K562 (cell line): ENCODE measurements around the gene COPS6. TPM values are rescaled to one million over a fixed set of nuclear protein-coding genes. Genes with fewer than 3 reads are reported as not detected.

Experiments used
- ARID4B ChIP-seq: sonication (generic); formaldehyde crosslinking; IDR thresholded peaks from 2 replicates; pipeline ENCODE4 v1.8.0; 2022; ENCODE audit warnings: mild to moderate bottlenecking, missing genetic modification reagents
- ESRRB ChIP-seq: fragments of 250-450 bp; sonication (Bioruptor Pico); IDR thresholded peaks from 2 replicates; pipeline ENCODE4 v1.5.0; 2020; ENCODE audit warnings: mild to moderate bottlenecking, moderate library complexity, borderline replicate concordance
- FOXA3 ChIP-seq, 2 experiments: fragments of 450-650 bp in 1 of 2; sonication (generic) in 1 of 2; formaldehyde crosslinking; IDR thresholded peaks in 1 of 2; conservative IDR thresholded peaks in 1 of 2; 2 replicates each; pipeline versions ENCODE4 v1.4.0 to v1.8.0; 2020 to 2022; ENCODE audit warnings: mild to moderate bottlenecking in 2 of 2, missing genetic modification reagents in 1 of 2
- GTF2E2 ChIP-seq: fragments of 200-800 bp; sonication (Bioruptor generic); IDR thresholded peaks from 2 replicates; pipeline ENCODE4 v1.6.1; 2016; ENCODE audit warnings: missing genetic modification characterization, missing compliant biosample characterization
- HNRNPLL ChIP-seq: fragments of 200-400 bp; formaldehyde crosslinking; IDR thresholded peaks from 2 replicates; pipeline ENCODE4 v1.6.1; 2017; ENCODE audit warnings: low read length, low read depth, mild to moderate bottlenecking; ENCODE audit not compliant: poor library complexity, severe bottlenecking
- L3MBTL2 ChIP-seq: fragments of 450-650 bp; IDR thresholded peaks from 2 replicates; pipeline ENCODE4 v1.6.1; 2016; ENCODE audit warnings: mild to moderate bottlenecking, moderate library complexity
- NCOA6 ChIP-seq: fragments of 450-650 bp; IDR thresholded peaks from 2 replicates; pipeline ENCODE4 v1.6.1; 2017; ENCODE audit warnings: mild to moderate bottlenecking
- NCOR1 ChIP-seq: fragments of 450-650 bp; IDR thresholded peaks from 2 replicates; pipeline ENCODE4 v1.6.1; 2016; ENCODE audit warnings: mild to moderate bottlenecking, moderate library complexity
- POLR3A ChIP-seq: IDR thresholded peaks from 2 replicates; pipeline ENCODE4 v1.6.1; 2011; ENCODE audit warnings: borderline replicate concordance, mild to moderate bottlenecking, moderate library complexity; ENCODE audit not compliant: insufficient read length, insufficient read depth; ENCODE audit errors: extremely low read depth
- POLR3G ChIP-seq: IDR thresholded peaks from 2 replicates; pipeline ENCODE4 v1.6.1; 2011; ENCODE audit not compliant: insufficient read length, insufficient replicate concordance; ENCODE audit errors: extremely low read depth
- PREB ChIP-seq: sonication (generic); formaldehyde crosslinking; IDR thresholded peaks from 2 replicates; pipeline ENCODE4 v1.8.1; 2023; ENCODE audit warnings: mild to moderate bottlenecking, missing genetic modification reagents
- SMARCB1 ChIP-seq: IDR thresholded peaks from 2 replicates; pipeline ENCODE4 v1.6.1; 2011; ENCODE audit warnings: improper control_type of control experiment, low read depth; ENCODE audit not compliant: insufficient read length
- SREBF1 ChIP-seq: fragments of 150-350 bp; IDR thresholded peaks from 2 replicates; pipeline ENCODE4 v1.6.1; 2014; ENCODE audit warnings: antibody characterized with exemption, low read depth, low read length, borderline replicate concordance
- ZBED1 ChIP-seq: IDR thresholded peaks from 2 replicates; pipeline ENCODE4 v1.6.1; 2014
- ZNF146 ChIP-seq: IDR thresholded peaks from one replicate; pipeline ENCODE4 v1.6.1; 2018; ENCODE audit warnings: missing compliant biosample characterization; ENCODE audit not compliant: unreplicated experiment
- ZNF217 ChIP-seq: sonication (generic); formaldehyde crosslinking; IDR thresholded peaks from 2 replicates; pipeline ENCODE4 v1.8.0; 2022; ENCODE audit warnings: mild to moderate bottlenecking, missing genetic modification reagents
- ZNF263 ChIP-seq: sonication (generic); formaldehyde crosslinking; IDR thresholded peaks from 2 replicates; pipeline ENCODE4 v1.8.0; 2022; ENCODE audit warnings: mild to moderate bottlenecking, missing genetic modification reagents, borderline replicate concordance
- ZNF583 ChIP-seq: fragments of 250-450 bp; sonication (Bioruptor Pico); IDR thresholded peaks from 2 replicates; pipeline ENCODE4 v1.4.0; 2020
- polyA plus RNA-seq, 8 experiments: library from polyadenylated mRNA; depleted of rRNA in 4 of 8; stranded (reverse) in 5 of 8; unstranded in 3 of 8; fragments of >200 nt; fragmentation: Nextera tagmentation in 2 of 8; fragmentation: Illumina TruSeq in 1 of 8; extraction: Ambion mirVana in 2 of 8; extraction: Trizol in 1 of 8; gene quantifications; 2 replicates each; pipeline versions ENCODE4 v1.2.1 to v1.2.3, GENCODE V29; 2011 to 2014; ENCODE audit warnings: inconsistent platforms in 1 of 8, missing spikeins in 1 of 8
- total RNA-seq, 7 experiments: library from RNA; depleted of rRNA in 6 of 7; stranded (reverse); fragments of >200 nt in 6 of 7; fragmentation: Illumina TruSeq in 2 of 7; extraction: Trizol in 2 of 7; gene quantifications; 2 replicates each; pipeline versions ENCODE4 v1.2.1 to v1.2.3, GENCODE V29; 2011 to 2021; ENCODE audit warnings: low replicate concordance in 1 of 7
- TF ChIP-seq, protein P1 (sequence below), 2 experiments: fragments of 450-650 bp; IDR thresholded peaks; 2 replicates each; pipeline ENCODE4 v1.6.1; 2016
- TF ChIP-seq, protein P2 (sequence below): fragments of 250-450 bp; sonication (Bioruptor Pico); IDR thresholded peaks from 2 replicates; pipeline ENCODE4 v1.8.0; 2021; ENCODE audit warnings: mild to moderate bottlenecking, moderate library complexity

The COPS6 gene
- total and polyA plus RNA-seq, 9 of the 15 experiments (the other 6 are each of a cell fraction or from before 2014, with no cell fraction given): 63.0 to 331 (median 168) TPM

- TF ChIP-seq PREB (no peak), SREBF1 (no peak), SMARCB1 (no peak), ZNF583 (0 out of 2 replicates have a peak, but pooled peaks have one; percentile 27), HNRNPLL (no peak), ARID4B (CRISPR knock-in tag) (no peak), ZNF146 (CRISPR knock-in tag) (no peak), POLR3G (no peak), NCOA6 (no peak), ZNF263 (CRISPR knock-in tag) (no peak), FOXA3 (CRISPR knock-in tag; conservative IDR thresholded peaks at IDR 0.05 in 1 of 2, IDR thresholded peaks at IDR 0.05 in 1 of 2) (no peak), L3MBTL2 (peak; percentile 77), ESRRB (CRISPR knock-in tag) (no peak), GTF2E2 (no peak), POLR3A (no peak), ZBED1 (no peak), ZNF217 (CRISPR knock-in tag) (no peak), NCOR1 (no peak)
- TF ChIP-seq, protein P1, sequence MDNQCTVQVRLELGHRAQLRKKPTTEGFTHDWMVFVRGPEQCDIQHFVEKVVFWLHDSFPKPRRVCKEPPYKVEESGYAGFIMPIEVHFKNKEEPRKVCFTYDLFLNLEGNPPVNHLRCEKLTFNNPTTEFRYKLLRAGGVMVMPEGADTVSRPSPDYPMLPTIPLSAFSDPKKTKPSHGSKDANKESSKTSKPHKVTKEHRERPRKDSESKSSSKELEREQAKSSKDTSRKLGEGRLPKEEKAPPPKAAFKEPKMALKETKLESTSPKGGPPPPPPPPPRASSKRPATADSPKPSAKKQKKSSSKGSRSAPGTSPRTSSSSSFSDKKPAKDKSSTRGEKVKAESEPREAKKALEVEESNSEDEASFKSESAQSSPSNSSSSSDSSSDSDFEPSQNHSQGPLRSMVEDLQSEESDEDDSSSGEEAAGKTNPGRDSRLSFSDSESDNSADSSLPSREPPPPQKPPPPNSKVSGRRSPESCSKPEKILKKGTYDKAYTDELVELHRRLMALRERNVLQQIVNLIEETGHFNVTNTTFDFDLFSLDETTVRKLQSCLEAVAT (IDR thresholded peaks at IDR 0.05): peak; percentile 85 to 86; a peak in 2 of 4 replicates
- TF ChIP-seq, protein P2, sequence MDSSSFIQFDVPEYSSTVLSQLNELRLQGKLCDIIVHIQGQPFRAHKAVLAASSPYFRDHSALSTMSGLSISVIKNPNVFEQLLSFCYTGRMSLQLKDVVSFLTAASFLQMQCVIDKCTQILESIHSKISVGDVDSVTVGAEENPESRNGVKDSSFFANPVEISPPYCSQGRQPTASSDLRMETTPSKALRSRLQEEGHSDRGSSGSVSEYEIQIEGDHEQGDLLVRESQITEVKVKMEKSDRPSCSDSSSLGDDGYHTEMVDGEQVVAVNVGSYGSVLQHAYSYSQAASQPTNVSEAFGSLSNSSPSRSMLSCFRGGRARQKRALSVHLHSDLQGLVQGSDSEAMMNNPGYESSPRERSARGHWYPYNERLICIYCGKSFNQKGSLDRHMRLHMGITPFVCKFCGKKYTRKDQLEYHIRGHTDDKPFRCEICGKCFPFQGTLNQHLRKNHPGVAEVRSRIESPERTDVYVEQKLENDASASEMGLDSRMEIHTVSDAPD: no peak
Observed at GRCh38 chr7:100130608-100131453, 42.1 kb downstream of the COPS6 start (continued).
